ENCODE data around the gene STRIP1.

- TF ChIP-seq CTCF (IDR thresholded peaks at IDR 0.05) = no peak
- no peak for TF ChIP-seq POLR2A (IDR thresholded peaks at IDR 0.05)
These were observed 64.0 kb downstream of the STRIP1 start for GRCh38 chr1:110098222-110099026.

All from uterus (tissue), 2 donors.